ENCODE results near the gene MAGOHB. TPM values are rescaled to one million over a fixed set of nuclear protein-coding genes. Genes with fewer than 3 reads are reported as not detected.

The MAGOHB gene
- total RNA-seq, 1 donor from 2014 or later: 48.3 TPM

- TF ChIP-seq CTCF (IDR thresholded peaks at IDR 0.05; ENCODE audit: unreplicated experiment): no peak
- no peaks in the 10 kb centered on the region for H3K36me3 Mint-ChIP-seq (ENCODE audit: insufficient read depth)
- peaks cover 5% of the 10 kb centered on the region for H3K9me3 Mint-ChIP-seq (ENCODE audit: low read depth)
- H3K4me1 Mint-ChIP-seq (ENCODE audit: low read depth): no peaks in the 10 kb centered on the region
- no peak for DNase-seq (ENCODE audit: low spot score, unreplicated experiment)
- H3K27me3 Mint-ChIP-seq: peaks cover 6% of the 10 kb centered on the region
- no peak overlapping the region for H3K27ac Mint-ChIP-seq
- no peak overlapping the region for H3K4me3 Mint-ChIP-seq (ENCODE audit: low read depth)
Observed at GRCh38 chr12:10558301-10558700, 55.1 kb downstream of the MAGOHB start.

GRCh38 chr12:10557766-10558165, 55.6 kb downstream of the MAGOHB start:
- Mint-ChIP-seq H3K36me3 (ENCODE audit: insufficient read depth) (no peaks in the 10 kb centered on the region), H3K9me3 (ENCODE audit: low read depth) (peaks cover 9% of the 10 kb centered on the region), H3K27ac (no peak overlapping the region), H3K4me1 (ENCODE audit: low read depth) (no peaks in the 10 kb centered on the region), H3K4me3 (ENCODE audit: low read depth) (no peak overlapping the region), H3K27me3 (peaks cover 6% of the 10 kb centered on the region)
- TF ChIP-seq CTCF (IDR thresholded peaks at IDR 0.05; ENCODE audit: unreplicated experiment): no peak
- DNase-seq (ENCODE audit: low spot score, unreplicated experiment): no peak

GRCh38 chr12:10557329-10557728, 56.1 kb downstream of the MAGOHB start:
- H3K36me3 Mint-ChIP-seq (ENCODE audit: insufficient read depth): no peaks in the 10 kb centered on the region
- H3K4me3 Mint-ChIP-seq (ENCODE audit: low read depth): no peak overlapping the region
- no peaks in the 10 kb centered on the region for H3K4me1 Mint-ChIP-seq (ENCODE audit: low read depth)
- peaks cover 11% of the 10 kb centered on the region for H3K9me3 Mint-ChIP-seq (ENCODE audit: low read depth)
- no peak overlapping the region for H3K27ac Mint-ChIP-seq
- no peak for DNase-seq (ENCODE audit: low spot score, unreplicated experiment)
- TF ChIP-seq CTCF (IDR thresholded peaks at IDR 0.05; ENCODE audit: unreplicated experiment): no peak
- H3K27me3 Mint-ChIP-seq: peaks cover 6% of the 10 kb centered on the region

GRCh38 chr12:10554756-10555481, 58.5 kb downstream of the MAGOHB start:
- Mint-ChIP-seq H3K36me3 (ENCODE audit: insufficient read depth) (no peaks in the 10 kb centered on the region), H3K27me3 (peaks cover 6% of the 10 kb centered on the region), H3K4me1 (ENCODE audit: low read depth) (no peaks in the 10 kb centered on the region), H3K9me3 (ENCODE audit: low read depth) (peaks cover 11% of the 10 kb centered on the region), H3K27ac (no peak overlapping the region), H3K4me3 (ENCODE audit: low read depth) (no peak overlapping the region)
- TF ChIP-seq CTCF (IDR thresholded peaks at IDR 0.05; ENCODE audit: unreplicated experiment): no peak
- DNase-seq (ENCODE audit: low spot score, unreplicated experiment): no peak

GRCh38 chr12:10554228-10554755, 59.1 kb downstream of the MAGOHB start:
- Mint-ChIP-seq H3K4me1 (ENCODE audit: low read depth) (no peaks in the 10 kb centered on the region), H3K4me3 (ENCODE audit: low read depth) (no peak overlapping the region), H3K36me3 (ENCODE audit: insufficient read depth) (no peaks in the 10 kb centered on the region), H3K27me3 (peaks cover 6% of the 10 kb centered on the region), H3K27ac (no peak overlapping the region), H3K9me3 (ENCODE audit: low read depth) (peaks cover 11% of the 10 kb centered on the region)
- DNase-seq (ENCODE audit: low spot score, unreplicated experiment): no peak
- TF ChIP-seq CTCF (IDR thresholded peaks at IDR 0.05; ENCODE audit: unreplicated experiment): no peak

Other genes with a start within 250 kb of the MAGOHB start
- gene KLRK1, start 223.6 kb downstream of the MAGOHB start, total RNA-seq: not detected in 2 replicates
- gene KLRC4, start 203.9 kb downstream of the MAGOHB start, total RNA-seq: not detected in 2 replicates
- not detected in 2 replicates for gene KLRC3, start 193.0 kb downstream of the MAGOHB start, total RNA-seq
- gene KLRC2, start 177.6 kb downstream of the MAGOHB start, total RNA-seq: not detected in 2 replicates
- gene KLRC1, start 160.2 kb downstream of the MAGOHB start, total RNA-seq: not detected in 2 replicates
- gene EIF2S3B, start 107.7 kb downstream of the MAGOHB start, total RNA-seq: 1.8 and 2.4 TPM in 2 replicates
- 0.79 and 0.95 TPM in 2 replicates for gene STYK1, start 60.4 kb upstream of the MAGOHB start, total RNA-seq
- 200 and 215 TPM in 2 replicates for gene YBX3, start 109.7 kb upstream of the MAGOHB start, total RNA-seq
- not detected in 2 replicates for gene TAS2R7, start 189.0 kb upstream of the MAGOHB start, total RNA-seq
- gene TAS2R8, start 193.7 kb upstream of the MAGOHB start, total RNA-seq: 0.24 TPM in 1 of 2 replicates, not detected in the other
- 0.26 and 0.29 TPM in 2 replicates for gene TAS2R9, start 196.6 kb upstream of the MAGOHB start, total RNA-seq
- gene TAS2R10, start 212.7 kb upstream of the MAGOHB start, total RNA-seq: 1.6 and 3.1 TPM in 2 replicates
- 8.7 and 9.4 TPM in 2 replicates for gene PRR4, start 235.9 kb upstream of the MAGOHB start, total RNA-seq